Parathyroid adenoma (tissue), 2 donors: ENCODE data around the gene ARHGAP1.

Source experiments
- H2AFZ ChIP-seq: fragments of 300-600 bp; sonication (generic); one replicate; pipeline ENCODE4 v1.7.0; 2017; ENCODE audit warnings: antibody characterized with exemption, mild to moderate bottlenecking
- H3K27ac ChIP-seq: fragments of 300-600 bp; sonication (generic); one replicate; pipeline ENCODE4 v1.7.0; 2017
- H3K27me3 ChIP-seq: fragments of 300-600 bp; sonication (generic); one replicate; pipeline ENCODE4 v1.7.0; 2017; ENCODE audit warnings: low read length; ENCODE audit not compliant: control insufficient read depth, insufficient read depth
- H3K36me3 ChIP-seq: fragments of 300-600 bp; sonication (generic); one replicate; pipeline ENCODE4 v1.7.0; 2017; ENCODE audit warnings: low read length; ENCODE audit not compliant: control insufficient read depth, insufficient read depth
- H3K4me1 ChIP-seq: fragments of 300-600 bp; sonication (generic); one replicate; pipeline ENCODE4 v1.7.0; 2017; ENCODE audit warnings: control low read depth
- H3K4me2 ChIP-seq: fragments of 300-600 bp; sonication (generic); one replicate; pipeline ENCODE4 v1.7.0; 2017; ENCODE audit warnings: low read length
- H3K4me3 ChIP-seq: fragments of 300-600 bp; sonication (generic); one replicate; pipeline ENCODE4 v1.7.0; 2017; ENCODE audit warnings: low read depth, low read length
- H3K79me2 ChIP-seq: fragments of 300-600 bp; sonication (generic); one replicate; pipeline ENCODE4 v1.7.0; 2017; ENCODE audit warnings: control low read depth
- H3K9ac ChIP-seq: fragments of 300-600 bp; sonication (generic); one replicate; pipeline ENCODE4 v1.7.0; 2017; ENCODE audit warnings: mild to moderate bottlenecking
- H3K9me3 ChIP-seq: fragments of 300-600 bp; sonication (generic); one replicate; pipeline ENCODE4 v1.7.0; 2017; ENCODE audit warnings: low read length; ENCODE audit not compliant: control insufficient read depth
- TF ChIP-seq, protein P1 (sequence below): fragments of 300-600 bp; sonication (generic); IDR thresholded peaks from one replicate; pipeline ENCODE4 v1.7.0; 2017; ENCODE audit warnings: antibody characterized with exemption, mild to moderate bottlenecking
- donor health status: primary hyperparathyroidism.

Gene ARHGAP1

DNA sequence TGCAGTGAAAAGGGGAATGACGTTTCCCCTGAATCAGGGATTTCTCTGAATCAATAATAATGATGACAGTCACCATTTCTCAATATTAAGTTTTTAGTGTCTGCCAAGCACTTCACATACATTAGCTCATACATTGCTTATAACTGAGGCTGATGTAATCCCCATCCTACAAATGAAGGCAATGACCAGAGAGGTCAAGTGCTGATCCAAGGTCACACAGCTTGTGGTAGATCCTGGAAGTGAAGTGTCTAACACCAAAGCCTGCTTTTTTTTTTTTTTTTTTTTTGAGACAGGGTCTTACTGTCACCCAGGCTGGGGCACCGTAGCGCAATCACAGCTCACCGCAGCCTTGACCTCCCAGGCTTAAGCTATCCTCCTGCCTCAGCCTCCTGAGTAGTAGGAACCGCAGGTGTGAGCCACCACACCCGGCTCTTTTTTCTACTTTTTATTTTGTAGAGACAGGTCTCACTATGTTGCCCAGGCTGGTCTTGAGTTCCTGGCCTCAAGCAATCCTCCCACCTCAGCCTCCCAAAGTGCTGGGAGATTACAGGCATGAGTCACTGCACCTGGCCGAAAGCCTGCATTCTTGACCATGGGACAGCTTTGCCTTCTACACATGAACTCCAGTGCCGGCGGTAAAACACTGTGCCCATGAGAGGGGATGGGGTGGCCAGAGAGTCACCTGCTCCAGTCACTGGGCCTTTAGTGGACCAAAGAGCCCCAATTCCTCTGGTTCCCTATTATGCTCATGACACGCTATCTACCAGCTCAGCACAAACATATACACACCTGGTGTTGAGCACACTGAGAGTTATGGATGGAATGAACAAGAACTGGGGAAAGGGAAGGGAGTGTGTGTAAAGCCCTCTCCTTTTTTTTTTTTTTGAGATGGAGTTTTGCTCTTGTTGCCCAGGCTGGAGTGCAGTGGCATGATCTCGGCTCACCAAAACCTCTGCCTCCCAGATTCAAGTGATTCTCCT lies 17.4 kb downstream of the ARHGAP1 start:
- TF ChIP-seq, protein P1, sequence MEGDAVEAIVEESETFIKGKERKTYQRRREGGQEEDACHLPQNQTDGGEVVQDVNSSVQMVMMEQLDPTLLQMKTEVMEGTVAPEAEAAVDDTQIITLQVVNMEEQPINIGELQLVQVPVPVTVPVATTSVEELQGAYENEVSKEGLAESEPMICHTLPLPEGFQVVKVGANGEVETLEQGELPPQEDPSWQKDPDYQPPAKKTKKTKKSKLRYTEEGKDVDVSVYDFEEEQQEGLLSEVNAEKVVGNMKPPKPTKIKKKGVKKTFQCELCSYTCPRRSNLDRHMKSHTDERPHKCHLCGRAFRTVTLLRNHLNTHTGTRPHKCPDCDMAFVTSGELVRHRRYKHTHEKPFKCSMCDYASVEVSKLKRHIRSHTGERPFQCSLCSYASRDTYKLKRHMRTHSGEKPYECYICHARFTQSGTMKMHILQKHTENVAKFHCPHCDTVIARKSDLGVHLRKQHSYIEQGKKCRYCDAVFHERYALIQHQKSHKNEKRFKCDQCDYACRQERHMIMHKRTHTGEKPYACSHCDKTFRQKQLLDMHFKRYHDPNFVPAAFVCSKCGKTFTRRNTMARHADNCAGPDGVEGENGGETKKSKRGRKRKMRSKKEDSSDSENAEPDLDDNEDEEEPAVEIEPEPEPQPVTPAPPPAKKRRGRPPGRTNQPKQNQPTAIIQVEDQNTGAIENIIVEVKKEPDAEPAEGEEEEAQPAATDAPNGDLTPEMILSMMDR: no peak
- H3K9me3 ChIP-seq: no peaks in the 10 kb centered on the region
- no peaks in the 10 kb centered on the region for H3K27me3 ChIP-seq
- H3K9ac ChIP-seq: no peak overlapping the region
- no peaks in the 10 kb centered on the region for H3K79me2 ChIP-seq
- H3K36me3 ChIP-seq: no peaks in the 10 kb centered on the region
- no peak overlapping the region for H3K4me3 ChIP-seq
- H3K4me2 ChIP-seq: no peak overlapping the region
- H3K4me1 ChIP-seq: no peaks in the 10 kb centered on the region
- no peak overlapping the region for H2AFZ ChIP-seq
- no peak overlapping the region for H3K27ac ChIP-seq

DNA sequence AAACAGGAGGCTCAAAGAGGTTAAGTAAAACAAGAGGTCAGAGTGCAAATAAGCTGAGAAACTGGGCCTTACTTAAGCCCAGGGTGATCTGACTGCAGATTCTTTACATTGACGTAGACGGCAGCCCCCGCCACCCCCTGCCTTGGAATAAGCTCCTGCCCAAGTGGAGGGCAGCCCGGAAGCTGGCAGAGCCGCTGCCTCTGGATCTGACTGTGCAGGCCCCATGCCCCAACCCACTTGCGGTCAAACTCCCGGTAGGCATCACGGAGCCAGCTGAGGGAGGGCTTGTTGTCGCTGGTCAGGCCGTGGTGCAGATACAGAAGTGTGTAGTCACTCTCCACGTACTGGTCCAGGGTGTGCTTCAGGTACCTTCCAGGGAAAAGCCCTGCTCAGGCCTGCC lies 18.6 kb downstream of the ARHGAP1 start:
- no peaks in the 10 kb centered on the region for H3K36me3 ChIP-seq
- H3K9me3 ChIP-seq: no peaks in the 10 kb centered on the region
- H3K9ac ChIP-seq: no peak overlapping the region
- no peaks in the 10 kb centered on the region for H3K79me2 ChIP-seq
- no peaks in the 10 kb centered on the region for H3K27me3 ChIP-seq
- no peak overlapping the region for H2AFZ ChIP-seq
- no peak overlapping the region for H3K4me3 ChIP-seq
- no peak overlapping the region for H3K4me2 ChIP-seq
- TF ChIP-seq, protein P1: no peak
- no peak overlapping the region for H3K27ac ChIP-seq
- no peaks in the 10 kb centered on the region for H3K4me1 ChIP-seq

DNA sequence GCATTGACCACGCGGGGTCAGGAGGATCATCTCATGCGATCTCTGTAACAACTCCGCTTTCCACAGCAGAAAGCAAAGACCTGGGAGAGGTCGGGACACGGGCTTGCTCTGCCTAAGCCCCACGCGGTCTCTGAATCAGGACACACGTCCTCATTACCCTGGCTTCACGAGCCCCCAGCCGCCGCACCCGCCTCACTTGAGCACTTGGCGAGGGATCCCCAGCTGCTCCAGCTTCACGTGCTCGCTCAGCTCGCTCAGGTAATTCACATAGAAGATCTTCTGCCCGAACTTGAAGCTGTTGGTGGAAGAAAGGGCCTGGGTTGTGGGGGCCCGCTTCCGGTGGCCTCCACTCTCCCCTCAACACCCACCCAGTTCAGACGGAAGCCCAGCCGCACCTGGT lies 19.6 kb downstream of the ARHGAP1 start:
- no peak overlapping the region for H3K4me3 ChIP-seq
- H3K9me3 ChIP-seq: no peaks in the 10 kb centered on the region
- H3K4me1 ChIP-seq: no peaks in the 10 kb centered on the region
- H3K4me2 ChIP-seq: no peak overlapping the region
- TF ChIP-seq, protein P1: no peak
- no peaks in the 10 kb centered on the region for H3K27me3 ChIP-seq
- no peak overlapping the region for H3K9ac ChIP-seq
- no peak overlapping the region for H2AFZ ChIP-seq
- no peaks in the 10 kb centered on the region for H3K36me3 ChIP-seq
- no peaks in the 10 kb centered on the region for H3K79me2 ChIP-seq
- no peak overlapping the region for H3K27ac ChIP-seq

DNA sequence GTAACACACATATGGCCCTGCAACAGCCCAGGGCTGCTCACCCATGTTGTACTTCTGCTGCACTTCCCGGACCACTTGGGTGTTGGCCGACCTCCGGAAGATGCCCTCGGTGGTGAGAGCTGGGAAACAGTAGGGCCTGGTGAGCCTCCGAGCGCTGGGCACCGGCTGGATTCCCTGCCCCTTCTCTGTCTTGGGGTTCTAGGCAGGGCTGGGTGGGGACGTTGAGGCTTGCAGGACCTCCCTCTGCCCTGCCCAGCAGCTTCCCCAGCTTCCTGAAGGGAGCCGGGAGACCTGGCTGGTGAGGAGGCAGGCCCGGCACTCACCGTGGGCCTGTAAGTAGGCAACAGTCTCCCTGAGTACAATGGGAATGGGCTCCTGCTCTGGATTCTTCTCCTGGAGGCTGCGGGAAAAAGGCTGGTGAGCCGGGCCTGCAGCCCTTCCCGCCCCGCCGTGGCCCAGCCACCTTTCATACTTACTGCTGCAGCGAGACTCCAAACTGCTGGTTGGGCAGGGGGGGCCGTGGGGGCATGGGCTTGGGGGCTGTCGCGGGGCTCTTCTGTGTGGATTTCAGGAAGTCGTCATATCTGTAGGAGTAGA lies 20.2 kb downstream of the ARHGAP1 start:
- Histone ChIP-seq H3K4me1 (peaks cover 3% of the 10 kb centered on the region), H3K4me3 (no peak overlapping the region), H2AFZ (no peak overlapping the region), H3K36me3 (no peaks in the 10 kb centered on the region), H3K4me2 (no peak overlapping the region), H3K79me2 (no peaks in the 10 kb centered on the region), H3K27me3 (no peaks in the 10 kb centered on the region), H3K27ac (no peak overlapping the region), H3K9me3 (no peaks in the 10 kb centered on the region), H3K9ac (no peak overlapping the region)
- TF ChIP-seq, protein P1: no peak
